Brain pericyte (primary cell): ENCODE results near the gene PLEKHO1.
"Not testable (repeated sequence)": the region's sequence is repeated elsewhere in the genome, so short reads cannot be mapped to it uniquely, and the experiment has no call there.

Source experiments
- DNase-seq: peaks from one replicate; pipeline ENCODE4 v3.0.0-alpha.2; 2012; ENCODE audit warnings: low read depth, low spot score

The PLEKHO1 gene, protein sequence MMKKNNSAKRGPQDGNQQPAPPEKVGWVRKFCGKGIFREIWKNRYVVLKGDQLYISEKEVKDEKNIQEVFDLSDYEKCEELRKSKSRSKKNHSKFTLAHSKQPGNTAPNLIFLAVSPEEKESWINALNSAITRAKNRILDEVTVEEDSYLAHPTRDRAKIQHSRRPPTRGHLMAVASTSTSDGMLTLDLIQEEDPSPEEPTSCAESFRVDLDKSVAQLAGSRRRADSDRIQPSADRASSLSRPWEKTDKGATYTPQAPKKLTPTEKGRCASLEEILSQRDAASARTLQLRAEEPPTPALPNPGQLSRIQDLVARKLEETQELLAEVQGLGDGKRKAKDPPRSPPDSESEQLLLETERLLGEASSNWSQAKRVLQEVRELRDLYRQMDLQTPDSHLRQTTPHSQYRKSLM

DNA sequence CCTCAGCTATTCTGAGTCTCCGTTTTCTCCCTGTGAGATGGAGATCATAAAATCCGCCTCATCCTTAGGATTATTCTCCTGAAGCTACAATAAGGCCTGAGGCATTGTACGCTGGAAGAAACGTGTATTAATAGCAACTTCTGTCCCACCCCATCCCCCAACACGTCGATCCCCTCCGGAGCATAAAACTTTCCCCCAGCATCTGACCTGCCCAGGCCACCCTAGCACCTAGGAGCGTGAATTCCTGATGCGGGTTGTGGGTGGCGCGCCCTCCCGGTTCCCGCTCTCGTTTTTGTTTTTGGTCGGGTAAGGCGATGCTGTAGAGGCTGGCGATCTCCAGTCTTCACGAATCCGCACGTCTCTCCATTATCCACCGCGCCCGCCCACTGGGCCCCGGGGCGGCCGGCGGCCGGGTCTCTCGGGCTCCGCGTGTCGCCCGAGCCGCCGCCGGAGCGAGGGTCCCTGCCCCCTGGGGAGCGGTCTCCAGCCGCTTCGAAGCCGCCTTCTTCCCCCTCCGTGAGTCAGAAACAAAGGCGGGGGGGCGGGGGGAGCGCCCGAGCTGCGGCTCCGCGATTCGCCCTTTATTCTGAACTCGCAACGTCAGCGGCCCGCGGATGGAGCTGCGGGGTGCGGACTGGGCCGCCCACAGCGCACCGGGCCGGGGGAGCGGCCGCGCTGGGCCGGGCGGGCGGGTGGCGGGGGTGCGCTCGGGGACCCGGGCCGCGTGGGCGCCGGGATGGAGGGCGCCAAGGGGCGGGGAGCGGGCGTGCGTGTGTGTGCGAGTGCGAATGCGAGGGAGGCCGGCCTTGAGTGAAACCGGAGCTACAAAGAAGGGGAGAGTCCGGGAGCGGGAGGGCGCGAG, at the start of gene PLEKHO1:
Gene PLEKHO1 (plus strand): TSS at position 646 of the 862 bp plus-strand sequence. CDS start 342 bp downstream, outside the sequence.
- DNase-seq, result no peak

DNA sequence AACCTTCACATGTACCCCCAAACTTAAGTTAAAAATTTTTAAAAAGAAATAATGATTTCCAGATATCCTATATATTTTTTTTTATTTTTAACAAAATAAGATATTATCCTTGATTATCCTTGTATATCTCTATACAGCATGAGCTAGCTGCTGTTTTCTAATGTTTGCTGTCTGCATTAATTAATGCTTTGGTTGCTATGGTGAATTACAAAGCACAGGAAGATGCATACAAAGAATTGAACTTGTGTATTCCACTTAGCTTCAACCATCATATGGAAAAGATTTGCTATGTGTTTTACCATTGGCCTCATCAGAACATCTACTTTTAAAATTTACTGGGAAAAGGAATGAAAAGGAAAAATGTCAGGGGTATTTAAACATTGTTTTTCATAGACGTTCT, 46.7 kb upstream of the PLEKHO1 start:
- no peak for DNase-seq

DNA sequence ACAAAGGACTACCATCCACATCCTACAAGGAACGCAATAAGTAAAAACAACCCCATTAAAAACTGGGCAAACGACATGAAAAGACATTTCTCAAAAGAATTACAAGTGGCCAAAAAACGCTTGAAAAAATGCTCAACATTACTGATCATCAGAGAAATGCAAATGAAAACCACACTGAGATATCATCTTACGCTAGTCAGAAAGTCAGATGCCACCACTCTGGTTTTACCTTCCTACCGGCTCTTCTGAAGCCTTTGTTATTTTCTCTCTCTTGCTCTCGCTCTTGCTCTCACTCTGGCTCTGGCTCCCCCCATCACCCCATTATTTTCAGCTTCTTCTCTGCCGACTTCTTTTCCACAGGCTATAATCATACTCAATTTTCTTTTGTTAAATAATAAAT, 43.4 kb upstream of the PLEKHO1 start:
- no peak for DNase-seq

DNA sequence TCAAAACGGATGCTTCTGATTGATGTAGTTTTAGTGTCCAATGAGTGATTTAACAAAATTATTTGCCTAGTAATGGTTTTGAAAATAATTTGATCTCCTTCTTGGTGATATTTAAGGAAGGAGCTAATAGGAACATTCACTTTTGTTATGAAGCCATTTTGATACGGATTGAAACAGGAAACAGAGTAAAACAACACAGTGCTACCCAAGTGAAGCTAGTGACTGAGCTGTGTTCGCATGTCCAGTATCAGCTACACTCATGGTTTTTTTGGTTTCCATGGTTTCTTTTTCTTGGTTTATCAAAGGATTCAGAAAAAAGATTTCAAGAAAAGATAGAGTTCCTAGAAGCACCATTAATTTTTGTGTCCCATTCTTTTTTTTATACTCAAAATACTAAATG, 40.1 kb upstream of the PLEKHO1 start:
- DNase-seq, result no peak

DNA sequence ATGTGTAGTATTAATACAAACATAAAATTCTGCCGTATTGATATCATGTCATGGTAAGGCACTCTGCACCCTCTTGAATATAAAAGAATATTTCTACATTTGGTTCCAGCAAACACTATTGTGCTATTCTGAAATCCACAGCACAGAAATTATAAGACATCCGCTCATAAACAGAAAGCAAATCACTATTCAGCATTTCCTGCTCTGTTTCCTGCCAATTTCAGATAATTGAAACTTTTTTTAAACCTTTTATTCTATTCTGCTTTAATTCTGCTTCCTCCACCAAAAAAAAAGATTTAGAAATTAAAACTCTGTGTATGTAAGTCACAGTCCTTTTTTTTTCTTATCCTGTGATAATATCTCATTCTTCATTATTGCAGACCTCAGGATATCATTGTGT, 39.6 kb upstream of the PLEKHO1 start:
- no peak for DNase-seq

DNA sequence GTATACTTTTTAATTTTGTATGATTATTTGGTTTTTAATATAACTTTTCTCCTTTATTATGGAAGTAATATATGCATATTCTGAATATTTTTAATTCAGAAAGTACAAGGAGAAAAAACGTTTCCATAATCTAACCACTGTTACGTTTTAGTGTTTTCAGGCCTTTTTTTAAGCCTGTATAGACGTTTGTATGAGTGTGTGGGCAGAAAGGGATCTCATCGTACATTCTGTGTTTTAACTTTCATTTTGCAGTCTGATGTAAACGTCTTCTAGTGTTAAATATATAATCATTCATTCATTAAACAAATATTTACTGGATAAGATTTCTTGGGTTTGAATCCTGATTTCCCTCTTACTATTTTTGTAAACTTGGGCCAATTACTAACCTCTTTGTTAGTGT, 38.0 kb upstream of the PLEKHO1 start:
- no peak for DNase-seq

DNA sequence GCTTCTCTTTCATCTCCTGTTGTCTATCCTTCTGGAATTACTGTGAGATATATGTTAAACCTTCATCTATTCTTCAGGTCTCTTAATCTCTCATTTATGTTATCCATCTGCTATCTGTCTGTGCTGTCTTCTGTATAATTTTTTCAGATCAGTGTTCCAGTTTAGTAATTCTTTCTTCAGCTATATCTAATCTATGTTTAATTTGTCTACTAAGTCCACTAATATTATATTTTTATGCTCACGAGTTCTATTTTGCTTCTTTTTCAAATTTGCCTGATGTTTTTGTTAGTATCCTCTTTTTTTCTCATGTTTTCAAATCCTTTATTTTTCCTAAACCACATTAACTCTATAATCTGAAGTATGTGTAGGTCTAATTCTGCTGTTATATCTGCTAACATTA, 34.6 kb upstream of the PLEKHO1 start:
- no peak for DNase-seq

DNA sequence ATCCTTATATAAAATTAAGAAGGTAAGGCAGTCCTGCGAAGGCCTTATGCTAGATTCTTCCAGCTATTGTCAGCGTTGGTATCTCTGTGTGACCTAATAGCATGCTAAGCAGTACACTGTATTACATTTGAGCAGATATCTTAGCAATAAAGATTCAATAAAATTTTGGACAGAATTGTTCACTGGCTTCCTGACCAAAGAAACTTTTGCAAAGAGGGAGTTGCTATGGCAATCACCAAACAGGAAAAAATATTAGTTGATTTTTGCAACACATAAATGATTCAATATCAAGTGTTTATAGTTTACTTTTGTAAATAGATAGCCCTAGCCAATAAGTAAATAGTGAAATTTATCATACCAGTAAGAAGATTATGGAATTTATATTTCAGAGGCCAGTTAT, 31.0 kb upstream of the PLEKHO1 start:
- no peak for DNase-seq

DNA sequence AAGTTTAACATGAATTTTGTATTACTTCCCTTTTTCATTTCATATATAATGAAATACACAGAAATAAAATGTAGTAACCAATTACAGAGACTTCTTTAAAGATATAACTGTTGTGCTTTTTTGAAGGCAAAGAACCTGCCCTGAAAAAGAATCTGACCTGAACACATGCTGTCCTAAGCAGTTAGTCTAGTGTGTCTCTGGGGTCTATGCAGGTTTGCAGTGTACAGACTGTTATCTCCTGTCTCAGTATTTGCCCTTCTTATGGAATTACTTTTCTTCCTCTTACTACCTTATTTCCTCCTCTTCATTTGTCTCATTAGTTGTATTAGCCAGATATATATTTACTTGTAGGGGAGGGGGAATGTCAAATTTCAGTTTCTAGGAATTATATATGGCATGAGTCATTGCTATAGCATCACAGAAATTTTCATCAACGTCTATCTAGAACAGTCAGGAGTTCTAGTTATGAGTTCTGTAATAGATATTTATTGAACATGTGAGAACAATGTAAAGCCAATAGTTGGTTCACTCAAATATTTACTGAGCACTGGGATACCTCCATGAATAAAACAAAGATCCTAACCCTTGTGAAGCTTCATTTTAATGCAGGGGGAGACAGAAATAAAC, 28.4 kb upstream of the PLEKHO1 start:
- DNase-seq, result no peak

DNA sequence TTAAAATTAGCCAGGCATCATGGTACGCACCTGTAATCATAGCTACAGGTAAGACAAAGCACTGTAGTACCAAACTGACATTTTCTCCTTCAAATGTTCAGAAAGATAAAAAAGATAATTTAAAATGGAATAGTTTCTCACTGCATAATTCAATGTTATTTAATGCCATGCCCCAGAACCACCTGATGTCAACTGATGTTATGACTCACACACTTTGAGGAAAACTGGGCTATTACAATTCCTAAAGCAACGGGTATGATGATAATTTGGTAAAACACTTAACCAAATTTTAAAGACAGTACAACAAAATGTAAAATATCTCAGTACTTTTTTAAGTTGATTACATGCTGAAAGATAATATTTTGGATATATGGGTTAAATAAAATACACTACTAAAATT, 22.9 kb upstream of the PLEKHO1 start:
- DNase-seq, result no peak

DNA sequence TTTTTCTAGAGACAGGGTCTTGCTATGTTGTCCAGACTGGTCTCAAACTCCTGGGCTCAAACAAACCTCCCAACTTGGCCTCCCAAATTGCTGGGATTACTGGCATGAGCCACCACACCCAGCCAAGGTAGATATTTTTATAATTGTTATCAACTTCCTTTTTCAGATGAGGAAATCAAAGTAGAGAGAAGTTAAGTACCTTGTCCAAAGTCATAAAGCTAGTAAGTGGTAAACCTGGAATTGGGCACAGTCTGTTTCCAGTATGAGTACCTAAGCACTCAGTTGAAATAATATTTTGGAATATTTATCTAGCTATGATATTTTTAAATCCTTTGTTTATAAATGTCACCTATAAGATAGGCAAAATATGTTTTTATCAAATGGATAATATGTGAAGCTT, 22.3 kb upstream of the PLEKHO1 start:
- DNase-seq, result no peak

DNA sequence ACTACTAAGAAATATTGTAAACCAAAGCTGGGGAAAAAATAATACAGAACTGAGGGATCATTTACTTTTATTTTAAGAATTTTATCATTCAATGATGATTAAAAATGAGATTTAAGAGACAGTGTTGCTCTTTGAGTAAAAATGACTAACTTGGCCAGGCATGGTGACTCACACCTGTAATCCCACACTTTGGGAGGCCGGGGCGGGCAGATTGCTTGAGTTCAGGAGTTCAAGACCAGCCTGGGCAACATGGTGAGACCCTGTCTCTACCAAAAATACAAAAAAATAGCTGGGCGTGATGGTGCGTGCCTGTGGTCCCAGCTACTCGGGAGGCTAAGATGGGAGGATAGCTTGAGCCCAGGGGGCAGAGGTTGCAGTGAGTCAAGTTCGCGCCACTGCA, 21.8 kb upstream of the PLEKHO1 start:
- no peak for DNase-seq

DNA sequence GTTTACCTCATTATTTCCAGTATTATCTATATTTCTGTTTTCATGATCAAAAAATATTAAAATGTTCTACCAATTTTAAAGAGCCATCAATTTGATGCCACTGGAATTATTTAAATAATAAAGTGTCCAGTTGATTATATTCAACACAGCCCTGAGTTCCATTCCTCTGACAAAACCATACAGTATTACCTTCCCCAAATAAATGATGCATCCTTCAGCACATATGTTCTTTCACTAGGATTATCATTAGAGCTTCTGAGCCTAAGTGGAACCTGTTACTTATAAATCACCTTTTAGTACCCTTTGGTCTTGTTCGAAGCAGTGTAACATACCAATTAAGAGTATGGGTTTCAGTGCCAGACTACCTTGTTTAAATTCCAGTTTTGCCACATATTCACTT, 17.3 kb upstream of the PLEKHO1 start:
- no peak for DNase-seq

DNA sequence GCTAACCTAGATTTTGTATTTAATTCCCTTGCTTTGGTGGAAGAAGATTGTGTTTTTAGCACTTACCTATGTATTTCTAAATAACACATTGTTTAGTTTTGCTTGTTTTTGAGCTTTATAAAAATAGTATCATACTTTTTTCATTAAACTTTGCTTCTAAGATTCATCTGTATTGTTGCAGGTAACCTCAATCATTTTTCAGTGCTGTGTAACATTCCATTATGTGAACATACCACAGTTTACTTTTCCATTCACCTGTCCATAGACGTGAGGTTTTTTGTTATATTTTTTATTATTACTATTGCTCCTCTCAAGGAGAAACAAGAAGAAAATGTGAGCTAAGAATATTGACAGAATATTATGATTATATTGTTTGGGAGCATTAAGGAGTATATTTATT, 15.2 kb upstream of the PLEKHO1 start:
- no peak for DNase-seq

DNA sequence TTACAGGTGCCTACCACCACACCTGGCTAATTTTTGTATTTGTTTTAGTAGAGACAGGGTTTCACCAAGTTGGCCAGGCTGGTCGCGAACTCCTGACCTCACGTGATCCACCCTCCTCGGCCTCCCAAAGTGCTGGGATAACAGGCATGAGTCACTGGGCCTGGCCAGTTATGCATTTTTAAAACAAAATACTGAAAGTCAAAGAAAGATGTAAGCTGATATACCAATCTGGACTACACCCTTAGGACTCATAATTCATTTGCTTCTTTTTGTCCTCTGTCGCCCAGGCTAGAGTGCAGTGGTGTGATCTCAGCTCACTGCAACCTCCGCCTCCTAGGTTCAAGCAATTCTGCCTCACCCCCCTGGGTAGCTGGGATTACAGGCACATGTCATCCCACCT, 14.3 kb upstream of the PLEKHO1 start:
- DNase-seq, result not testable (repeated sequence)

DNA sequence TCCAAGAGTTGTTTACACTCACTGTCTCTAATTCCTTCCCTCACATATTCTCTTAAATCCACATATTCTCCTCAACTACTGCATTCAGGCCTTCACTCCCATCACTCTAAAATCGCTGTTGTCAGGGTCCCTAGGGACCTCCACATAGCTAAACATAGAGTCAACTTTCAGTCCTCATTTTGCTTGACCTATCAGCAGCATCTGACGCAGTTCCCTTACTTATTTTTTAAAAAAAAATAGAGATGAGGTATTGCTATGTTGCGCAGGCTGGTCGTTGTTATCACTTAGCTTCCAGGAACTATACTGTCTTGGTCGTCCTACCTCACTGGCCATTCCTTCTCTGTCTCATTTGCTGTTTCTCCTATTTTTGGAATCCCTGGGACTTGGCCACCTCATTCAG, 11.7 kb upstream of the PLEKHO1 start:
- no peak for DNase-seq

DNA sequence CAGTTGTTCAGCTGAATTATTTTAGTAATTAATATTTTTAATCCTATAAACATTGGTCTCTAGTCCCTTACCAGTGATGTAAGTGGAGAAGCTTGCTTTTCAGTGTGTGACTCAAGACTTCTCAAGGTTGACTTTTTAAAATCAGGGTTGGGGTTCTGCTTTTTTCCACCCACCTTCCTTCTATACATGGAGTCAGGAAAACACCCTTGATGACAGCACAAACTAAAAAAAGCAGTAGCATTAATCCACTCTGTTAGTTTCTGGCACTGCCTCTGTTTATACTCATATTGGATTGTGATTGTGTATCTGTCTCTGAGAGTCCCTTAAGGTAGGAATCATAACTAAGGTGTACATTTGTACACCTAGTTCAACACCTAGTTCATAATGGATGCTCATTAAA, 8.3 kb upstream of the PLEKHO1 start:
- no peak for DNase-seq

DNA sequence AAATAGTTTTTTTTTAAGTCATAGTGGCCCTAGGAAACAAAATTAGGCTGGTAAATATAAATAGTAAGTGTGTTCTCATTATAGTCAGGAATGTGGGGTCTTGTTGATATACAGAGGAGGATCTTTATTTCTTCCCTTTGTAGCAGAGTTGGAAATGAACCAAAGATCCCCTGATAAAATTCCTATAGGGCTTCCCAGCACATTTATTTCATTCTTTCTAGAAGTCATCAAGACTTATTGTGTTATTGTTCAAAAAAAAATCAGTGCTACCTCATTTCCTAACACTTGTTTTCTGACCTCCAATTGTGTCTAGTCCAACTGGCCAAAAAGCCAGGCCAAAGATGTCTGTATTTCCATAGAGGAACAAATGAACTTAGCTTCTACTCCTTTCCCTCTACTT, 7.6 kb upstream of the PLEKHO1 start:
- DNase-seq, result no peak

DNA sequence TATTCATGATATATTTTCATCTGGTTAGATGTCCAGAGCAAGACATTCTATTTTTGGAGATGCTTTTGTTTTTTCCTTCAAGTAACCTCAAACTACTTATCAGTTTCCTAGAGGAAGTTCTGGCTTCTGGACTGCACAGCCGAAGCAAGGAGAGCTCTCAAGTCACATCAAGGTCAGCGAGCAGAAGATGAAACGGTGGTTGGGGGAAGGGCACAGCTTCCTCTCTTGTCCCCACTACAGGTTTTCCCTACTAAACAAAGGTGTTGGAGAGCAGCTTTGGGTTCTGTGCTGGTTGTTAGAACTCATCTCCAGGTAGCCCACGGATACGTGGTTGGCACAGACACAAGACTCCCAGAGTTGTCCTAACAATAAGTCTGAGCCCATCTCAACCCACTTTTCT, 5.1 kb upstream of the PLEKHO1 start:
- no peak for DNase-seq

DNA sequence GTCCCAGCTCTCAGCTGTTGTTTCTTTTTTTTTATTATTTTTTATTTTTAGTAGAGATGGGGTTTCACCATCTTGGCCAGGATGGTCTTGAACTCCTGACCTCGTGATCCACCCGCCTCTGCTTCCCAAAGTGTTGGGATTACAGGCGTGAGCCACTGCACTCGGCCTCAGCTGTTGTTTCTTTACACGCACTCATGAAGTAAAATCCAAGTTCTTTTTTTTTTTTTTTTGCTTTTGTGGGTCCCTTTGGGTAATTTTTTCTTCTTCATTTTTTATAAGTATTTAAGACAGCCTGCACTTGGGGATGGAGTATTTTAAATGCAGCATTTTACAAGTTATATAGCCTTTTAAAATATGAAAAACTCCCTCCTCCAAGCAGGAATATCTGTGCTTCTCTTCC, 3.7 kb upstream of the PLEKHO1 start:
- DNase-seq, result not testable (repeated sequence)

DNA sequence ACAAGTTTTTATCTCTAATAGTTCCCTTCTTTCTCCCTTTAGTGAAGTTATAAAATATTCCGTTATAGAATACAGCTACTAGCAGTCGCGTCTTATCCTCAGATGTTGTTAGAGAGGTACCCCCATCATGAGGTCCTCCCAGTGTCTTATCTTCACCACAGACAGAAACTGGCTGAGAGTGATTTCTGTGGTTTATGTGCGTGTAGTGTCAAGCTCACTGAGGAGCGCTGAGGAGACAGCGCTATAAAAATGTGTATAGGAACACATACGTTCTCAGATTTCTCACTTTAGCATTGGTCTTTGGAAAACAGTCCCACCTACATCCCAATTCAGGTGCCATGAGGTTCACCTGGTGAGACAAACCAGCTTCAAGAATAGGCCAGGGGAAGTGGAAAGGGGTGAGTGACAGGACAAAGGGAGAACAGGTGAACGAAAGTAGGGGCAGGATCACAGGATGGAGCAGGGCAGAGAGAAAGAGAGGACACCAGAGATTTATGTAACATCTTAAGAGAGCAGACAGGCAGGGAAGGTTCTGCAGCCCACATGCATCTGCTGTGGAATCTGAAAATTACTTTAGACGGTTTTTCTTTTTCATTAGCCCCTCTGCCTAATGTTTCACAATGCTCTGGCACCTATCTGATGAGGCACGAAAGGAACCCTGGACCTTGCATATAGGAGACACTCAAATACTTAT, 2.7 kb upstream of the PLEKHO1 start:
- no peak for DNase-seq

DNA sequence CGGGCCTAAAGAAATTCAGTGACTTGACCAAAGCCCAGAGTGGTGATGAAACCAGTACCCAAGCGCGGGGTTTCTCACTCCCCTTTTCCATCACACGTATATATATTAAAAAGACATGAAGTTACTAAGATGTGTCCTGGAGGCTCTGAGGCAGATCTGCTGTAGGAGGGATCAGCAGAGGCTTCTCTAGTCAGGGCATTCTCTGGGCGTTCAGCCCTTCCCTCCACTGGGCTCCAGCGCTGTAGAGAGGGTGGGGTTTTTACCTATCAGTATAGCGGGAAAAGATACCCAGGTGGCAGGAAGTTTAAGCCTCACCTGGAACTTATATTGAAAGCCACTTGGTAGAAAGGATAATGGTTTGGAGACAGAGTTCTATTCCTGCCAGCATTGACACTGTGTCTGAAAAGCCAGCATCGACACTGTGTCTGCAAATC, 862 bp upstream of the PLEKHO1 start:
- DNase-seq, result no peak
